HG03196 (cell line): ENCODE results near the gene SOX1.

Experiments
- ATAC-seq: cut with Tn5 transposase; IDR thresholded peaks from one replicate; pipeline ENCODE4 v1.9.1; 2021; ENCODE audit not compliant: unreplicated experiment

The SOX1 gene

GRCh38 chr13:112058519-112058873, 8.5 kb upstream of the SOX1 start:
- ATAC-seq: no peak

DNA sequence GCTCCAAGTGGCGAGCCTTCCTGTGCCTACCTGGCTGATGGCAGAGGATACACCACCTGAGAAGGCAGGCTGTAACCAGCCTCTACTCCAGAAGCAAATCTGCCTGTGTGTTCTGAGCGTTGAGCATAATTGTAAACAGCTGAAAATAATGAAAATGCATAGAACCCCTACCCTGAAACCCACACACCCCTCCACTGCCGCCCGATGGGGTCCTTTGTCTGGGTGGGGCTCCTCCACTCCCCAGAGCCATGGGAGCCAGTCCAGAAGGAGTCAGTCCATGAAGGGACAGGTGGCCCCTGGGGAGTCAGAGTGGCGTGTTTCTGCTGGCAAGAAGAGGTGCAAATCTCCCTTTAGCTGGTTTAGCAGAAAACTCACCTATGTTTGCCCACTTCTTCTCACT, 8.0 kb upstream of the SOX1 start:
- ATAC-seq: no peak

GRCh38 chr13:112059457-112060281, 7.3 kb upstream of the SOX1 start:
- ATAC-seq: no peak

- ATAC-seq: no peak
These were observed 6.6 kb upstream of the SOX1 start for GRCh38 chr13:112060282-112060830.

DNA sequence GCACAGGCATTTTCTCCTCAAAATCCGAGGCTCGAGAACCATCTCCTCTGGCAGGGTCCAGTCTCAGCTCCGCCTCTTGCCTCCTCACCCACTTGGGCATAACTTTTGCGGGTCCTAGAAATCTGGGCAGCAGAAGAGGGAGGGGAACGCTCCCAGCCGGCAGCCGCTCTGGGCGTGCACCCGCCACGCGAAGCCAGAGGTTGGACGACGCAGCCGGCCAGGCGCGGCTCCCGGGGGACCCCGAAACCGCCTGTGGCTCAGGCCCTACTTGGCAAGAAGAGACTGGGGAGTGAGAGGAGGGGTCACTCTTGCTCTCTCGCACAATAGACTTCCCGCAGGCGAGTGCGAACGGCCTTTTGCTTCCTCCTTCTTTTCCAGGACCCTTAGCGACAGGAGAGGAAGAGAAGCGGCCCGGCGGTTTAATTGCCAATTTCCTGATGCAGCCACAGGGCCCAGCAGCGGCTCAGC, 6.0 kb upstream of the SOX1 start:
- no peak for ATAC-seq

DNA sequence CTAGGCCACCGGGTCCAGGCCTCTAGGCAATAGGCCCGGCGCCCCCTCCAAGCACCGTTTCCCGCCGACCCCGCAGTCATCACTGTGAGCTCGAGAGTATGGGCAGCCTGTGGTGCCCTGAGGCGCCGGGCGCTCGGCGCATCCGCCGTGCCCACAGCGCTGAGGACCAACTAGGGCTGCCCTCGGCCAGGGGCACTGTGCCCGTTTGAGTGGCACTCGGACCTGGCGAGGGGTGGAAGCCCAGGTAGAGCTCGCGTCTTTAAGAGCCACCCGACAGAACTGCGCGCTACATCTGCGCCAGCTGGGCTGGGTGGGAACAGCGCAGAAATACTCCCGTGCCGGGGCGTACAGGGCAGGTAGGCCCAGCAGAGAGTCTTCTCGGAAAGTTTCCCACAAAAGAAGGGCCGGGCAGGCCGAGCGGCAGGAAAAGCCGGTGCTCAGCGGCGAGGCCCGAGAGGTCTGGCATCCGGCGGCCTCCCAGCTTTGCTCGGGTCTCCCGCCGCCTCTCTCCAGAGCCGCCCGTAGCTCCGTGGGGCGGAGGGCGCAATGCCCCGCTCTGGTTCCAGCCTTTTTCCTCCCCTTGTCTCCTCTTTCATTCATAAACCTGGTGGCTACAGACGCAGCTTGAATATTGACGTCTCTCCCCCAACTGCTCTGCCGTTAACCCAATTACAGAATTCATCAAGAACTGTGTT, 5.4 kb upstream of the SOX1 start:
- no peak for ATAC-seq

GRCh38 chr13:112062072-112062567, 4.8 kb upstream of the SOX1 start:
- ATAC-seq: no peak

DNA sequence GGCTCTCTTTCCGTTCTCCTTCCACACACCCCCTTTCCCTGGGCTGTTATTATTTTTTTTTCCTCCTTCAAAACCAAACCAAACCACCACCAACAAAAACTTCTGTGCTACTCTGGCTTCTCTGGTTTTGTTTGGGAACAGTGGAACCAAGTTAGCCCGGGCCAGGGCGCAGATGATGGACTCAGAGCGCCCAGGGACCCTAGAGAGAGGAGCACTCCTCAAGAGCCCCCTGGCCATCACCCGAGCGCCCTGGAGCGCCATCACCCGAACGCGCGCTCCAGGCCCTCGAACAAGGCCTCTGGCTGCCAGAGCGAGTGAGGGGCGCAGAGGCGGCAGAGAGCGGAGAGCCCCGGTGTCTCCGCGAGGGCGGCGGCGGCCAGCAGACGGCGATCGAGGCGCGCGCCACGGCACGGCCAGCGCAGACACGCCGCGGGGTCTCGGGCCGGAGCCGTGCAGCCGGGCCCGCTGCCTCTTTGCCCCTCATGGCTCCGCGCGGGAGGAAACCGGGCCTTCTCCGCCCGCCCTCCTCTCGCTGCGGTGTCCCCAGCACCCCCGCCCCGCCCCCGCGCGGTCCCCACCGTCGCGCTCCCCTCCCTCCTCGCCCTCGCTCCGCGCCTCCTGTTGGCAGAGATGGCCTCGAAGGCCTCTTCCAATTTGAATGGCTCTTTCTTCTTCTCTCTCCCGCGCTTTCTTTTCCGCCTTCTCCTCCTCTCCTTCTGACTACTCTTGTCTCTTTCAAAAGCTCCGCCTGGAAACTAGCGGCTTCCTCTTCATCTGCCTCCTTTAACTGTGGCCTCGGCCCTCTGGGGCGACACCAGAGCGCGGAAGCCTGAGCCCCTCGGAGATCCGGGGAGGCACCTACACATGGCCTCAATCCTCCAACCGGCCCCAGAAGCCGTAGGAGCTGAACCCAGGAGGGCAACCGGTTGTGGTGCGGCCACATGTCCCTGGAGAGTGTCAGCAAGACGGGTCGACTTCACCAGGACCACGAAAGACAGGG, 4.1 kb upstream of the SOX1 start:
- ATAC-seq: no peak

GRCh38 chr13:112063807-112064206, 3.1 kb upstream of the SOX1 start:
- no peak for ATAC-seq

DNA sequence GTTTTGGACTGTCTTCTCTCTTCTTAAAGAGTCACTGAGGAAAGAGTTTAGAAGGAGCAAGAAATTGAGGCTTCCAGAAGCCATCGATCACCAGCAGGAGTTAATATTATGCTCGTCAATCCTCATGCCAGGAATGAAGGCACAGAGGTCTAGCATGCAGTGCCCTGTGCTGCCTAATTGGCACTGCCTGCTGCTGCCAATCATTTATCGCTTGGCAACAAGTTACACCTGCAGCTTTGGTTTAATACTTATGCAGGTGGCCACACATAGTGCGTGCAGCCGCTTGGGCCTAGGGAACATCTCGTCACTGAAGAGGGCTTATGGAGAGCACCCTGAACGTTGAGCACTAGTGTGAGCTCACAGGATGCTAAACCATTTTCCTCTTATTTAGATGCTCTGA, 2.7 kb upstream of the SOX1 start:
- ATAC-seq: no peak

- no peak for ATAC-seq
These were observed 1.5 kb upstream of the SOX1 start for GRCh38 chr13:112065521-112065866.

DNA sequence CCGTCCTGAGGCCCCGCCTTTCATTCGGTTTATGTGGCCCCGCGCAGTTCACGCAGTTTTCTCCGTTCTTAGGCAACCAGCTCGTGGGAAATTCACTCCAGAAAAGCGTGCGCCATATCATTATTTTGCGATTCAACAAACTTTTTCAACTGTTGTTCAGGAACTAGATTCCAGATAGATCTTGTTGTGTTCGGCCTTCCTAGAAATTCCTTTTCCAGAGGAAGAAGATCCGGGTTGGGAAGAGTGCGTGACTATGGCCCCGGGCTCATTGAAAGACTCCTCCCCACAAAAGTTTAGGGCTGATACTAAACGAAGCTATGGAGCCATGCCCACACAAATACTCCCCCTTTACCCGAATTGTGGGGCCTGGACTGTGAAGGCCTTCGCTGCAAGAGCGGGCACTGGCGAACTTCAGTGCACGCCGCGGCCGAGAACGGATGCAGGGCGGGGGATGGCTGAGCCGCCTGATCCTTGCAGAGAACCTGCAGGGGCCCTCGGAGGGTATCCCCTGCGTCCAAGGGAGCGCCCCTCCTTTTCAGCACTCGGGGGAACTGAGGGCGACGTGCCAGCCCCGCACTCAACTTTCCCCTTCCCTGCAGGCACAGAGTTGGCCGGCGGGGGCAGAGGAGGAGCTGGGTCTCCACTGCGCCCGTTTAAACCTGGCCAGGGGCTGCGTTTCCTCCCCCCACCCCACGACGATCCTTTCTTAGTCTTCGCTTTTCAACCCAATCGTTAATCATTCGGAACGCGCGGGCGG, 904 bp upstream of the SOX1 start:
- ATAC-seq: no peak

- no peak for ATAC-seq
These were observed 335 bp upstream of the SOX1 start for GRCh38 chr13:112066624-112067004.

GRCh38 chr13:112067871-112068539, 1.1 kb downstream of the SOX1 start:
- ATAC-seq: no peak

- no peak for ATAC-seq
These were observed 1.7 kb downstream of the SOX1 start for GRCh38 chr13:112068540-112069060.

DNA sequence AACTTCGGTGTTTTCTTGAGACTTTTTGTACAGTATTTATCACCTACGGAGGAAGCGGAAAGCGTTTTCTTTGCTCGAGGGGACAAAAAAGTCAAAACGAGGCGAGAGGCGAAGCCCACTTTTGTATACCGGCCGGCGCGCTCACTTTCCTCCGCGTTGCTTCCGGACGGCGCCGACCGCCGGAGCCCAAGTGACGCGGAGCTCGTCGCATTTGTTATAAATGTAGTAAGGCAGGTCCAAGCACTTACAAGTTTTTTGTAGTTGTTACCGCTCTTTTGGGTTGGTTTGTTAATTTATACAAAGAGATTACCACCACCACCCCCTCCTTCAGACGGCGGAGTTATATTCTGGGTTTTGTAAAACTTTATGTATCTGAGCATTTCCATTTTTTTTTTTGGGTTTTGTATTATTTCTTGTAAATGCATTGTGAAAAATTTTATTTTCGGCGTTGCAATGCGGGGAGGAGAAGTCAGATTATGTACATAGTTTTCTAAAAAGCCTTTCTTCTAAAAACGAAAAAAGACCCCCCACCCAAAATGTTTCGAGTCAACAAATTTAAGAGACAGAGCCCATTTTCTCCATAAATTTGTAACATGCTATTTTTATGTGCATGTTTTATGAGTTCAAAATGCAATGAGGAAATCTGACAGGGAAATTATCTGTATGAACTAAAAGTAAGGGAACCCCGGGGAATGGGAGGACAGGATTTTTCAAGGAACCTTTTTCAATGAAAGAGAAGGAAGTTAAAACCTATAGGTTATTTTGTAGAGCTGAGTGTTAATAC, 2.3 kb downstream of the SOX1 start:
- ATAC-seq: no peak

- no peak for ATAC-seq
These were observed 2.9 kb downstream of the SOX1 start for GRCh38 chr13:112069845-112070251.

- no peak for ATAC-seq
These were observed 4.3 kb downstream of the SOX1 start for GRCh38 chr13:112071102-112071722.
